Measurements from ENCODE around the gene CNTRL. TPM values are rescaled to one million over a fixed set of nuclear protein-coding genes. Genes with fewer than 3 reads are reported as not detected.
A peak's percentile ranks its signal among the peaks of the same experiment; 100 is the strongest.

The CNTRL gene
- polyA plus RNA-seq, 4 donors = 1.9 to 14.4 (median 4.5) TPM

GRCh38 chr9:121059998-121060636 is 14.6 kb upstream of the CNTRL start:
- H3K4me1 ChIP-seq (ENCODE audit: control insufficient read depth in 3 of 3, insufficient read depth in 2 of 3, low read depth in 1 of 3, low read length in 2 of 3) = no peaks in the 10 kb centered on the region
- FAIRE-seq (no peak), DNase-seq (peak; percentile 72 to 73)
- H3K27me3 ChIP-seq (ENCODE audit: control insufficient read depth in 3 of 3, insufficient read depth in 3 of 3, low read length in 3 of 3) = no peaks in the 10 kb centered on the region
- no peaks in the 10 kb centered on the region for H3K36me3 ChIP-seq (ENCODE audit: control insufficient read depth in 3 of 3, insufficient read depth in 2 of 3, low read depth in 1 of 3, low read length in 3 of 3)
- H3K27ac ChIP-seq (ENCODE audit: low read depth in 1 of 3, low read length in 2 of 3) = no peak overlapping the region
- 13 to 20% (median 19%) methylated on average over 6 of the region's 6 CpGs for WGBS, 3 donors
- H3K9me3 ChIP-seq (ENCODE audit: control insufficient read depth in 2 of 2, insufficient read depth in 1 of 2, low read depth in 1 of 2, low read length in 1 of 2) = no peaks in the 10 kb centered on the region
- H3K4me3 ChIP-seq (ENCODE audit: low read depth in 1 of 3, low read length in 3 of 3) = no peak overlapping the region

GRCh38 chr9:121066850-121067249 is 7.9 kb upstream of the CNTRL start:
- FAIRE-seq (no peak), DNase-seq (no peak)
- 100% methylated on average over 1 of the region's 1 CpG for WGBS, 3 donors
- H3K36me3 ChIP-seq (ENCODE audit: control insufficient read depth in 3 of 3, insufficient read depth in 2 of 3, low read depth in 1 of 3, low read length in 3 of 3) = peaks cover 0 to 3% (median 0%) of the 10 kb centered on the region in 3 donors
- peaks cover 0 to 6% of the 10 kb centered on the region in 2 donors for H3K9me3 ChIP-seq (ENCODE audit: control insufficient read depth in 2 of 2, insufficient read depth in 1 of 2, low read depth in 1 of 2, low read length in 1 of 2)
- no peaks in the 10 kb centered on the region for H3K27me3 ChIP-seq (ENCODE audit: control insufficient read depth in 3 of 3, insufficient read depth in 3 of 3, low read length in 3 of 3)
- no peaks in the 10 kb centered on the region for H3K4me1 ChIP-seq (ENCODE audit: control insufficient read depth in 3 of 3, insufficient read depth in 2 of 3, low read depth in 1 of 3, low read length in 2 of 3)
- H3K27ac ChIP-seq (ENCODE audit: low read depth in 1 of 3, low read length in 2 of 3) = no peak overlapping the region
- no peak overlapping the region for H3K4me3 ChIP-seq (ENCODE audit: low read depth in 1 of 3, low read length in 3 of 3)

GRCh38 chr9:121067640-121068039 is 7.1 kb upstream of the CNTRL start:
- DNase-seq (no peak), FAIRE-seq (no peak)
- 82% methylated on average over 2 of the region's 2 CpGs for WGBS, 3 donors
- peaks cover 0 to 3% (median 0%) of the 10 kb centered on the region in 3 donors for H3K36me3 ChIP-seq (ENCODE audit: control insufficient read depth in 3 of 3, insufficient read depth in 2 of 3, low read depth in 1 of 3, low read length in 3 of 3)
- H3K9me3 ChIP-seq (ENCODE audit: control insufficient read depth in 2 of 2, insufficient read depth in 1 of 2, low read depth in 1 of 2, low read length in 1 of 2) = peaks cover 0 to 6% of the 10 kb centered on the region in 2 donors
- H3K4me1 ChIP-seq (ENCODE audit: control insufficient read depth in 3 of 3, insufficient read depth in 2 of 3, low read depth in 1 of 3, low read length in 2 of 3) = no peaks in the 10 kb centered on the region
- H3K27ac ChIP-seq (ENCODE audit: low read depth in 1 of 3, low read length in 2 of 3) = no peak overlapping the region
- no peaks in the 10 kb centered on the region for H3K27me3 ChIP-seq (ENCODE audit: control insufficient read depth in 3 of 3, insufficient read depth in 3 of 3, low read length in 3 of 3)
- no peak overlapping the region for H3K4me3 ChIP-seq (ENCODE audit: low read depth in 1 of 3, low read length in 3 of 3)

- H3K4me1 ChIP-seq (ENCODE audit: control insufficient read depth in 3 of 3, insufficient read depth in 2 of 3, low read depth in 1 of 3, low read length in 2 of 3) = peaks cover 0 to 6% (median 4%) of the 10 kb centered on the region in 3 donors
- no peak overlapping the region for H3K27ac ChIP-seq (ENCODE audit: low read depth in 1 of 3, low read length in 2 of 3)
- peaks cover 0 to 6% of the 10 kb centered on the region in 2 donors for H3K9me3 ChIP-seq (ENCODE audit: control insufficient read depth in 2 of 2, insufficient read depth in 1 of 2, low read depth in 1 of 2, low read length in 1 of 2)
- no peak overlapping the region for H3K4me3 ChIP-seq (ENCODE audit: low read depth in 1 of 3, low read length in 3 of 3)
- no peak for DNase-seq
- 75 to 100% (median 100%) methylated on average over 1 of the region's 1 CpG for WGBS, 3 donors
- peaks cover 0 to 3% (median 0%) of the 10 kb centered on the region in 3 donors for H3K36me3 ChIP-seq (ENCODE audit: control insufficient read depth in 3 of 3, insufficient read depth in 2 of 3, low read depth in 1 of 3, low read length in 3 of 3)
- H3K27me3 ChIP-seq (ENCODE audit: control insufficient read depth in 3 of 3, insufficient read depth in 3 of 3, low read length in 3 of 3) = no peaks in the 10 kb centered on the region
- no peak for FAIRE-seq
Observed at GRCh38 chr9:121069396-121069795, 5.4 kb upstream of the CNTRL start.

- no peak for FAIRE-seq
- DNase-seq = no peak
- peaks cover 0 to 3% (median 0%) of the 10 kb centered on the region in 3 donors for H3K36me3 ChIP-seq (ENCODE audit: control insufficient read depth in 3 of 3, insufficient read depth in 2 of 3, low read depth in 1 of 3, low read length in 3 of 3)
- H3K4me3 ChIP-seq (ENCODE audit: low read depth in 1 of 3, low read length in 3 of 3) = peak overlapping the region in 1 of 3 donors; percentile 54
- H3K27me3 ChIP-seq (ENCODE audit: control insufficient read depth in 3 of 3, insufficient read depth in 3 of 3, low read length in 3 of 3) = no peaks in the 10 kb centered on the region
- H3K27ac ChIP-seq (ENCODE audit: low read depth in 1 of 3, low read length in 2 of 3) = peak overlapping the region in 1 of 3 donors; percentile 74
- peaks cover 0 to 6% of the 10 kb centered on the region in 2 donors for H3K9me3 ChIP-seq (ENCODE audit: control insufficient read depth in 2 of 2, insufficient read depth in 1 of 2, low read depth in 1 of 2, low read length in 1 of 2)
- 95 to 100% (median 98%) methylated on average over 2 of the region's 2 CpGs for WGBS, 3 donors
- H3K4me1 ChIP-seq (ENCODE audit: control insufficient read depth in 3 of 3, insufficient read depth in 2 of 3, low read depth in 1 of 3, low read length in 2 of 3) = peaks cover 0 to 6% (median 4%) of the 10 kb centered on the region in 3 donors
Observed at GRCh38 chr9:121071370-121071755, 3.4 kb upstream of the CNTRL start.

- DNase-seq (peak; percentile 31 to 61), FAIRE-seq (no peak)
- Histone ChIP-seq H3K9me3 (ENCODE audit: control insufficient read depth in 2 of 2, insufficient read depth in 1 of 2, low read depth in 1 of 2, low read length in 1 of 2) (peaks cover 0 to 6% of the 10 kb centered on the region in 2 donors), H3K36me3 (ENCODE audit: control insufficient read depth in 3 of 3, insufficient read depth in 2 of 3, low read depth in 1 of 3, low read length in 3 of 3) (peaks cover 0 to 2% (median 0%) of the 10 kb centered on the region in 3 donors), H3K4me1 (ENCODE audit: control insufficient read depth in 3 of 3, insufficient read depth in 2 of 3, low read depth in 1 of 3, low read length in 2 of 3) (peaks cover 0 to 6% (median 4%) of the 10 kb centered on the region in 3 donors), H3K27ac (ENCODE audit: low read depth in 1 of 3, low read length in 2 of 3) (peak overlapping the region in 2 of 3 donors; percentile 74 to 76), H3K27me3 (ENCODE audit: control insufficient read depth in 3 of 3, insufficient read depth in 3 of 3, low read length in 3 of 3) (no peaks in the 10 kb centered on the region), H3K4me3 (ENCODE audit: low read depth in 1 of 3, low read length in 3 of 3) (peak overlapping the region in 2 of 3 donors; percentile 17 to 54)
- 6 to 18% (median 15%) methylated on average over 16 of the region's 16 CpGs for WGBS, 3 donors
Observed at GRCh38 chr9:121071756-121072421, 2.9 kb upstream of the CNTRL start.

- WGBS, 3 donors = 50 to 77% (median 73%) methylated on average over 4 of the region's 4 CpGs
- Histone ChIP-seq H3K36me3 (ENCODE audit: control insufficient read depth in 3 of 3, insufficient read depth in 2 of 3, low read depth in 1 of 3, low read length in 3 of 3) (no peaks in the 10 kb centered on the region), H3K27me3 (ENCODE audit: control insufficient read depth in 3 of 3, insufficient read depth in 3 of 3, low read length in 3 of 3) (no peaks in the 10 kb centered on the region), H3K27ac (ENCODE audit: low read depth in 1 of 3, low read length in 2 of 3) (no peak overlapping the region), H3K4me3 (ENCODE audit: low read depth in 1 of 3, low read length in 3 of 3) (no peak overlapping the region), H3K9me3 (ENCODE audit: control insufficient read depth in 2 of 2, insufficient read depth in 1 of 2, low read depth in 1 of 2, low read length in 1 of 2) (no peaks in the 10 kb centered on the region), H3K4me1 (ENCODE audit: control insufficient read depth in 3 of 3, insufficient read depth in 2 of 3, low read depth in 1 of 3, low read length in 2 of 3) (peaks cover 0 to 6% (median 4%) of the 10 kb centered on the region in 3 donors)
- FAIRE-seq (no peak), DNase-seq (no peak)
Observed at GRCh38 chr9:121073038-121073437, 1.7 kb upstream of the CNTRL start.

- Histone ChIP-seq H3K4me1 (ENCODE audit: control insufficient read depth in 3 of 3, insufficient read depth in 2 of 3, low read depth in 1 of 3, low read length in 2 of 3) (peaks cover 0 to 6% (median 4%) of the 10 kb centered on the region in 3 donors), H3K4me3 (ENCODE audit: low read depth in 1 of 3, low read length in 3 of 3) (peak overlapping the region; percentile 63 to 88 (median 80)), H3K27me3 (ENCODE audit: control insufficient read depth in 3 of 3, insufficient read depth in 3 of 3, low read length in 3 of 3) (no peaks in the 10 kb centered on the region), H3K36me3 (ENCODE audit: control insufficient read depth in 3 of 3, insufficient read depth in 2 of 3, low read depth in 1 of 3, low read length in 3 of 3) (no peaks in the 10 kb centered on the region), H3K9me3 (ENCODE audit: control insufficient read depth in 2 of 2, insufficient read depth in 1 of 2, low read depth in 1 of 2, low read length in 1 of 2) (no peaks in the 10 kb centered on the region), H3K27ac (ENCODE audit: low read depth in 1 of 3, low read length in 2 of 3) (peak overlapping the region in 2 of 3 donors; percentile 85 to 90)
- WGBS, 3 donors = 5 to 7% (median 6%) methylated on average over 19 of the region's 19 CpGs
- DNase-seq (peak in 1 of 2 donors; percentile 6), FAIRE-seq (no peak)
Observed at GRCh38 chr9:121075251-121076036, 689 bp downstream of the CNTRL start.

Measured in small intestine (tissue), 7 donors.